HEK293 (cell line): ENCODE data around the gene ABI3BP.

Experiments
- CTCF ChIA-PET: fragments of 350-600 bp; formaldehyde crosslinking; extraction: SDS; loops from one replicate; lab custom pipeline; 2021; ENCODE audit warnings: antibody characterized with exemption; lab: Yijun Ruan, JAX
- POLR2A ChIA-PET: fragments of 300-600 bp; formaldehyde crosslinking; extraction: SDS; loops from one replicate; lab custom pipeline; 2020; ENCODE audit warnings: antibody characterized with exemption, inconsistent platforms; lab: Yijun Ruan, JAX
- H3K27ac ChIP-seq: fragments of 200-500 bp; sonication (Bioruptor generic); 2 replicates; pipeline ENCODE4 v1.5.1; 2014; ENCODE audit warnings: low read depth, low read length, control low read depth, inconsistent platforms; ENCODE audit errors: extremely low read depth
- H3K36me3 ChIP-seq, 2 experiments: fragments of 200-500 bp in 1 of 2; sonication (Bioruptor generic) in 1 of 2; 1 replicate in 1 of 2; 2 replicates in 1 of 2; pipeline ENCODE4 v1.5.1; 2014 to 2017; ENCODE audit warnings: inconsistent platforms in 2 of 2, low read length in 2 of 2; ENCODE audit not compliant: control insufficient read depth in 2 of 2, insufficient read depth in 1 of 2
- H3K4me1 ChIP-seq: fragments of 200-500 bp; sonication (Bioruptor generic); 2 replicates; pipeline ENCODE4 v1.5.1; 2014; ENCODE audit warnings: mild to moderate bottlenecking, low read length, inconsistent platforms; ENCODE audit not compliant: control insufficient read depth, insufficient read depth
- H3K4me3 ChIP-seq: 2 replicates; pipeline ENCODE4 v1.5.1; 2011; ENCODE audit warnings: low read depth, mild to moderate bottlenecking, control low read depth, low read length, moderate library complexity
- H3K9me3 ChIP-seq: fragments of 200-500 bp; sonication (Bioruptor generic); 2 replicates; pipeline ENCODE4 v1.5.1; 2014; ENCODE audit warnings: low read depth, low read length, inconsistent platforms; ENCODE audit not compliant: control insufficient read depth, insufficient read depth
- EGR2 ChIP-seq: fragments of 450-650 bp; formaldehyde crosslinking; IDR thresholded peaks from 2 replicates; pipeline ENCODE4 v1.5.1; 2016; ENCODE audit warnings: low read depth, missing biosample characterization, missing genetic modification characterization
- HOXA7 ChIP-seq: sonication (generic); formaldehyde crosslinking; IDR thresholded peaks from 2 replicates; pipeline ENCODE4 v1.8.1; 2022; ENCODE audit warnings: missing genetic modification reagents, borderline replicate concordance
- KLF8 ChIP-seq: fragments of 450-650 bp; formaldehyde crosslinking; IDR thresholded peaks from 2 replicates; pipeline ENCODE4 v1.5.1; 2016; ENCODE audit warnings: missing biosample characterization, missing genetic modification characterization
- KLF9 ChIP-seq: fragments of 450-650 bp; formaldehyde crosslinking; IDR thresholded peaks from 2 replicates; pipeline ENCODE4 v1.5.1; 2016; ENCODE audit warnings: missing biosample characterization, missing genetic modification characterization, low read depth
- SALL2 ChIP-seq: fragments of 450-650 bp; formaldehyde crosslinking; IDR thresholded peaks from 2 replicates; pipeline ENCODE4 v1.5.0; 2017; ENCODE audit warnings: missing biosample characterization, mild to moderate bottlenecking, missing genetic modification characterization, borderline replicate concordance
- SCRT2 ChIP-seq: fragments of 450-650 bp; formaldehyde crosslinking; IDR thresholded peaks from 2 replicates; pipeline ENCODE4 v1.5.1; 2016; ENCODE audit warnings: missing biosample characterization, missing genetic modification characterization
- SP7 ChIP-seq: fragments of 450-650 bp; formaldehyde crosslinking; IDR thresholded peaks from 2 replicates; pipeline ENCODE4 v1.5.1; 2016; ENCODE audit warnings: missing biosample characterization, missing genetic modification characterization
- ZBTB20 ChIP-seq: fragments of 450-650 bp; formaldehyde crosslinking; IDR thresholded peaks from 2 replicates; pipeline ENCODE4 v1.5.1; 2016; ENCODE audit warnings: missing biosample characterization, missing genetic modification characterization
- ZFP3 ChIP-seq: fragments of 450-650 bp; formaldehyde crosslinking; IDR thresholded peaks from 2 replicates; pipeline ENCODE4 v1.5.1; 2016; ENCODE audit warnings: low read depth, missing biosample characterization, missing genetic modification characterization
- ZIC2 ChIP-seq: fragments of 450-650 bp; formaldehyde crosslinking; IDR thresholded peaks from 2 replicates; pipeline ENCODE4 v1.5.1; 2016; ENCODE audit warnings: missing biosample characterization, missing genetic modification characterization
- ZNF221 ChIP-seq: fragments of 450-650 bp; formaldehyde crosslinking; IDR thresholded peaks from 2 replicates; pipeline ENCODE4 v1.5.1; 2017; ENCODE audit warnings: missing biosample characterization, missing genetic modification characterization, borderline replicate concordance
- ZNF239 ChIP-seq: fragments of 450-650 bp; formaldehyde crosslinking; IDR thresholded peaks from 2 replicates; pipeline ENCODE4 v1.5.1; 2016; ENCODE audit warnings: missing biosample characterization, missing genetic modification characterization
- ZNF274 ChIP-seq, 2 experiments: fragments of 200-500 bp in 1 of 2; fragments of 450-650 bp in 1 of 2; sonication (Bioruptor generic) in 1 of 2; formaldehyde crosslinking in 1 of 2; IDR thresholded peaks; 2 replicates each; pipeline versions ENCODE4 v1.5.1 to v1.6.1; 2014 to 2016; ENCODE audit warnings: borderline replicate concordance in 1 of 2, inconsistent platforms in 1 of 2, low read length in 1 of 2, missing biosample characterization in 1 of 2, missing genetic modification characterization in 1 of 2
- ZNF292 ChIP-seq: fragments of 450-650 bp; formaldehyde crosslinking; IDR thresholded peaks from 2 replicates; pipeline ENCODE4 v1.5.1; 2016; ENCODE audit warnings: low read depth, missing biosample characterization, missing genetic modification characterization, borderline replicate concordance
- ZNF302 ChIP-seq: fragments of 450-650 bp; formaldehyde crosslinking; IDR thresholded peaks from 2 replicates; pipeline ENCODE4 v1.5.1; 2016; ENCODE audit warnings: missing biosample characterization, missing genetic modification characterization, low read depth
- ZNF341 ChIP-seq: fragments of 450-650 bp; formaldehyde crosslinking; IDR thresholded peaks from 2 replicates; pipeline ENCODE4; 2016; ENCODE audit warnings: low read depth, missing biosample characterization, missing genetic modification characterization
- ZNF416 ChIP-seq: fragments of 450-650 bp; formaldehyde crosslinking; IDR thresholded peaks from 2 replicates; pipeline ENCODE4 v1.5.1; 2016; ENCODE audit warnings: missing biosample characterization, missing genetic modification characterization
- ZNF530 ChIP-seq: fragments of 450-650 bp; formaldehyde crosslinking; IDR thresholded peaks from 2 replicates; pipeline ENCODE4 v1.5.1; 2016; ENCODE audit warnings: low read depth, missing biosample characterization, missing genetic modification characterization
- ZNF660 ChIP-seq: fragments of 450-650 bp; IDR thresholded peaks from 2 replicates; pipeline ENCODE4 v1.5.1; 2018; ENCODE audit warnings: missing biosample characterization, mild to moderate bottlenecking, missing genetic modification characterization
- ZNF747 ChIP-seq: fragments of 450-650 bp; formaldehyde crosslinking; IDR thresholded peaks from 2 replicates; pipeline ENCODE4 v1.5.1; 2016; ENCODE audit warnings: missing biosample characterization, missing genetic modification characterization
- ZSCAN30 ChIP-seq: fragments of 450-650 bp; IDR thresholded peaks from 2 replicates; pipeline ENCODE4 v1.5.1; 2018; ENCODE audit warnings: missing biosample characterization, mild to moderate bottlenecking, missing genetic modification characterization, moderate library complexity
- TF ChIP-seq, protein P1 (sequence below): fragments of 450-650 bp; formaldehyde crosslinking; IDR thresholded peaks from 2 replicates; pipeline ENCODE4 v1.5.1; 2016; ENCODE audit warnings: missing biosample characterization, missing genetic modification characterization
- TF ChIP-seq, protein P2 (sequence below): fragments of 450-650 bp; formaldehyde crosslinking; IDR thresholded peaks from 2 replicates; pipeline ENCODE4 v1.5.1; 2016; ENCODE audit warnings: missing biosample characterization, missing genetic modification characterization
- TF ChIP-seq, protein P3 (sequence below): fragments of 450-650 bp; formaldehyde crosslinking; IDR thresholded peaks from 2 replicates; pipeline ENCODE4 v1.5.1; 2016; ENCODE audit warnings: missing biosample characterization, missing genetic modification characterization, low read depth
- TF ChIP-seq, protein P4 (sequence below): fragments of 450-650 bp; formaldehyde crosslinking; IDR thresholded peaks from 2 replicates; pipeline ENCODE4 v1.5.1; 2017; ENCODE audit warnings: missing biosample characterization, missing genetic modification characterization

Gene ABI3BP

DNA sequence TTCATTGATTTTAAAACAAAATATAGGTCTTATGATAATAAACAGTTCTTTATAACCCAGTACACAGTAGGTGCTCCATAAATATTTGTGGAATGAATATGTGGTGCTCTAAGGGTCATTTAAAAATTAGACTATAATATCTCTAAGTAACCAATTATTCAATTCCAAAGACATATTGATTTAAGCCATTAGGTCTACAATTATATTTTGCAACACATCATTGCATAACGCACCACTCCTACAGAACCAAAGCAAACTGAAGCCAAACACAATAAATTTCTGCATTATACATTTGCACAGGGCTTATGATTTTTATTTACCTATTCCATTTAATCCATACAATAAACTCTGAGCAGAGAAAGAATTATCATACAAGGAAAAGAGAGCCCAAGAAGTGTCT, 104.3 kb downstream of the ABI3BP start:
- no peak overlapping the region for H3K27ac ChIP-seq
- no peak overlapping the region for H3K4me3 ChIP-seq
- H3K36me3 ChIP-seq = no peaks in the 10 kb centered on the region
- CTCF ChIA-PET = no interaction called here
- H3K9me3 ChIP-seq = no peaks in the 10 kb centered on the region
- POLR2A ChIA-PET = no interaction called here
- H3K4me1 ChIP-seq = no peaks in the 10 kb centered on the region
- TF ChIP-seq ZNF530 (tag by site-specific recombination) (no peak), ZFP3 (tag by site-specific recombination) (no peak), KLF8 (tag by site-specific recombination) (no peak), KLF9 (tag by site-specific recombination) (no peak), HOXA7 (CRISPR knock-in tag) (no peak), ZNF747 (tag by site-specific recombination) (no peak)

DNA sequence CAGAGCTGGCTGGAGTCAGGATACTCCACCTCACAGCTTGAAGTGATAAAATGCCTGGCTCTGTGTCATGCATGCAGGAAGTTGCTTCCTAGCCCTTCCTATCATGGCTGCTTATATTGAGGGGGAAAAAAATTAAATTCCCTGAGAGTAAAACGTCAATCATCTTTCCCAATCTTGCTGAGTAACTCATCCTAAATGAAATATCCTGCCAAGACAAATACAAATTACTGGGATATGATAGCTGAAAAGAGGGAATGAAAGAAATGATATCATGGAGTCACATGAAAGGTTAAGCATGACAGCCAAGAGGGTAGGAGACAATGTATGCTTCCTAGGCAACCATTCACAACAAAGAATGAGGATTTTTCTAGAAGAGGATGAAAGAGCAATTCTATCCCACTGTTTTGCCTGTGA, 110.6 kb downstream of the ABI3BP start:
- Histone ChIP-seq H3K4me1 (no peaks in the 10 kb centered on the region), H3K4me3 (no peak overlapping the region), H3K9me3 (no peaks in the 10 kb centered on the region), H3K27ac (no peak overlapping the region), H3K36me3 (no peaks in the 10 kb centered on the region)
- ChIA-PET CTCF (no interaction called here), POLR2A (no interaction called here)
- TF ChIP-seq SALL2 (tag by site-specific recombination) = no peak
- TF ChIP-seq EGR2 (tag by site-specific recombination) = no peak
- no peak for TF ChIP-seq ZNF274 (IDR thresholded peaks at IDR 0.05; ENCODE audit: low read length)
- TF ChIP-seq ZNF274 (tag by site-specific recombination; IDR thresholded peaks at IDR 0.05; ENCODE audit: borderline replicate concordance) = no peak
- TF ChIP-seq ZNF416 (tag by site-specific recombination) = no peak
- no peak for TF ChIP-seq ZNF302 (tag by site-specific recombination)
- TF ChIP-seq, protein P1, sequence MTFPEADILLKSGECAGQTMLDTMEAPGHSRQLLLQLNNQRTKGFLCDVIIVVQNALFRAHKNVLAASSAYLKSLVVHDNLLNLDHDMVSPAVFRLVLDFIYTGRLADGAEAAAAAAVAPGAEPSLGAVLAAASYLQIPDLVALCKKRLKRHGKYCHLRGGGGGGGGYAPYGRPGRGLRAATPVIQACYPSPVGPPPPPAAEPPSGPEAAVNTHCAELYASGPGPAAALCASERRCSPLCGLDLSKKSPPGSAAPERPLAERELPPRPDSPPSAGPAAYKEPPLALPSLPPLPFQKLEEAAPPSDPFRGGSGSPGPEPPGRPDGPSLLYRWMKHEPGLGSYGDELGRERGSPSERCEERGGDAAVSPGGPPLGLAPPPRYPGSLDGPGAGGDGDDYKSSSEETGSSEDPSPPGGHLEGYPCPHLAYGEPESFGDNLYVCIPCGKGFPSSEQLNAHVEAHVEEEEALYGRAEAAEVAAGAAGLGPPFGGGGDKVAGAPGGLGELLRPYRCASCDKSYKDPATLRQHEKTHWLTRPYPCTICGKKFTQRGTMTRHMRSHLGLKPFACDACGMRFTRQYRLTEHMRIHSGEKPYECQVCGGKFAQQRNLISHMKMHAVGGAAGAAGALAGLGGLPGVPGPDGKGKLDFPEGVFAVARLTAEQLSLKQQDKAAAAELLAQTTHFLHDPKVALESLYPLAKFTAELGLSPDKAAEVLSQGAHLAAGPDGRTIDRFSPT (tag by site-specific recombination) = no peak
- no peak for TF ChIP-seq ZNF239 (tag by site-specific recombination)
- TF ChIP-seq, protein P2, sequence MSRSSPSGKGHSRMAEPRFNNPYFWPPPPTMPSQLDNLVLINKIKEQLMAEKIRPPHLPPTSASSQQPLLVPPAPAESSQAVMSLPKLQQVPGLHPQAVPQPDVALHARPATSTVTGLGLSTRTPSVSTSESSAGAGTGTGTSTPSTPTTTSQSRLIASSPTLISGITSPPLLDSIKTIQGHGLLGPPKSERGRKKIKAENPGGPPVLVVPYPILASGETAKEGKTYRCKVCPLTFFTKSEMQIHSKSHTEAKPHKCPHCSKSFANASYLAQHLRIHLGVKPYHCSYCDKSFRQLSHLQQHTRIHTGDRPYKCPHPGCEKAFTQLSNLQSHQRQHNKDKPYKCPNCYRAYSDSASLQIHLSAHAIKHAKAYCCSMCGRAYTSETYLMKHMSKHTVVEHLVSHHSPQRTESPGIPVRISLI (tag by site-specific recombination) = no peak
- no peak for TF ChIP-seq ZNF660 (tag by site-specific recombination)
- TF ChIP-seq ZBTB20 (tag by site-specific recombination) = no peak
- no peak for TF ChIP-seq ZNF221 (tag by site-specific recombination)
- TF ChIP-seq ZIC2 (tag by site-specific recombination) = no peak
- no peak for TF ChIP-seq SCRT2 (tag by site-specific recombination)
- TF ChIP-seq, protein P3, sequence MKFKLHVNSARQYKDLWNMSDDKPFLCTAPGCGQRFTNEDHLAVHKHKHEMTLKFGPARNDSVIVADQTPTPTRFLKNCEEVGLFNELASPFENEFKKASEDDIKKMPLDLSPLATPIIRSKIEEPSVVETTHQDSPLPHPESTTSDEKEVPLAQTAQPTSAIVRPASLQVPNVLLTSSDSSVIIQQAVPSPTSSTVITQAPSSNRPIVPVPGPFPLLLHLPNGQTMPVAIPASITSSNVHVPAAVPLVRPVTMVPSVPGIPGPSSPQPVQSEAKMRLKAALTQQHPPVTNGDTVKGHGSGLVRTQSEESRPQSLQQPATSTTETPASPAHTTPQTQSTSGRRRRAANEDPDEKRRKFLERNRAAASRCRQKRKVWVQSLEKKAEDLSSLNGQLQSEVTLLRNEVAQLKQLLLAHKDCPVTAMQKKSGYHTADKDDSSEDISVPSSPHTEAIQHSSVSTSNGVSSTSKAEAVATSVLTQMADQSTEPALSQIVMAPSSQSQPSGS (tag by site-specific recombination) = no peak
- TF ChIP-seq, protein P4, sequence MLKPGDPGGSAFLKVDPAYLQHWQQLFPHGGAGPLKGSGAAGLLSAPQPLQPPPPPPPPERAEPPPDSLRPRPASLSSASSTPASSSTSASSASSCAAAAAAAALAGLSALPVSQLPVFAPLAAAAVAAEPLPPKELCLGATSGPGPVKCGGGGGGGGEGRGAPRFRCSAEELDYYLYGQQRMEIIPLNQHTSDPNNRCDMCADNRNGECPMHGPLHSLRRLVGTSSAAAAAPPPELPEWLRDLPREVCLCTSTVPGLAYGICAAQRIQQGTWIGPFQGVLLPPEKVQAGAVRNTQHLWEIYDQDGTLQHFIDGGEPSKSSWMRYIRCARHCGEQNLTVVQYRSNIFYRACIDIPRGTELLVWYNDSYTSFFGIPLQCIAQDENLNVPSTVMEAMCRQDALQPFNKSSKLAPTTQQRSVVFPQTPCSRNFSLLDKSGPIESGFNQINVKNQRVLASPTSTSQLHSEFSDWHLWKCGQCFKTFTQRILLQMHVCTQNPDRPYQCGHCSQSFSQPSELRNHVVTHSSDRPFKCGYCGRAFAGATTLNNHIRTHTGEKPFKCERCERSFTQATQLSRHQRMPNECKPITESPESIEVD (tag by site-specific recombination) = no peak
- no peak for TF ChIP-seq ZSCAN30 (tag by site-specific recombination)
- no peak for TF ChIP-seq ZNF341
- no peak for TF ChIP-seq ZNF292 (tag by site-specific recombination)
- no peak for TF ChIP-seq SP7 (tag by site-specific recombination)
